ENCODE results near the gene CACNA1S. TPM values are rescaled to one million over a fixed set of nuclear protein-coding genes. Genes with fewer than 3 reads are reported as not detected.

Gene CACNA1S
- total and polyA plus RNA-seq, 2 of the 4 experiments (the other 2 are of a cell fraction), result not detected

DNA sequence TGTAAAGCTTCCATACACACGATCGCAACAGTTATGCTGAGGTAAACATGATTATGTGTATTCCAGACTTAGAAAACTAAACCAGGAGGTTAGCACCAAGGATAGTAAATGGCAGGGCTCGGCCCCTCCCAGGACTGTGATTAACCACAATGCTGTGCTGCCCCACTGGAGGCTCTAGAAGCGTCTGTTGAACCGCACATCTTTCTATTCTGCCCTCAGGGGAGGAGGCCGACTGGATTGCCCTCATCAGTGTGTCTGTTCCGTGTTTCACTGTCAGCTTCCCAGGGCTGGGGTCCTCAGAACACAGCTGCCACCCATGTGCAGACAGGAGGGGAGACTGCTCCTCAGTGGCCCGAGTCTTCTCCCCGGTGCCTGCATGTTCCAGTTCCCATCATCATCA, 27.5 kb upstream of the CACNA1S start:
- Histone ChIP-seq H4K20me1 (ENCODE audit: insufficient read depth, low read length) (peaks cover 30% of the 10 kb centered on the region), H2BK15ac (ENCODE audit: low read depth, low read length) (no peak overlapping the region), H3K27ac (ENCODE audit: insufficient read depth, low read length) (no peak overlapping the region), H3K4ac (ENCODE audit: low read depth, low read length) (no peak overlapping the region), H3K9ac (ENCODE audit: low read depth, low read length) (no peak overlapping the region), H3K9me1 (ENCODE audit: insufficient read depth, low read length) (peaks cover 22% of the 10 kb centered on the region), H3K9me3 (ENCODE audit: control insufficient read depth, insufficient read depth, low read length) (no peaks in the 10 kb centered on the region), H2AFZ (replicated peaks; ENCODE audit: low read length, poor library complexity) (no peak overlapping the region), H2AK9ac (replicated peaks; ENCODE audit: low read depth, low read length, poor library complexity) (no peak overlapping the region), H2AK5ac (ENCODE audit: low read depth, low read length) (no peak overlapping the region), H3K23ac (ENCODE audit: low read depth, low read length) (no peak overlapping the region), H3K14ac (replicated peaks; ENCODE audit: low read depth, low read length) (no peak overlapping the region), H3K79me1 (ENCODE audit: low read depth in 1 of 2, low read length in 2 of 2) (peaks cover 0 to 18% of the 10 kb centered on the region in 2 experiments; a peak in 2 of 4 replicates), H3K36me3 (ENCODE audit: control insufficient read depth, insufficient read depth, low read length) (peaks cover 62% of the 10 kb centered on the region), H3K27me3 (ENCODE audit: control insufficient read depth, insufficient read depth, low read length) (no peaks in the 10 kb centered on the region), H4K8ac (ENCODE audit: low read depth in 2 of 2, low read length in 2 of 2) (no peak overlapping the region), H2BK120ac (ENCODE audit: low read depth, low read length) (no peak overlapping the region), H3K4me2 (ENCODE audit: low read depth, low read length) (no peak overlapping the region), H2BK5ac (ENCODE audit: low read depth, low read length, poor library complexity, severe bottlenecking) (no peak overlapping the region), H3K4me3 (ENCODE audit: insufficient read depth, low read depth, low read length) (no peak overlapping the region), H3K4me1 (ENCODE audit: control insufficient read depth, insufficient read depth, low read length) (peaks cover 13% of the 10 kb centered on the region), H4K5ac (ENCODE audit: low read depth, low read length) (no peak overlapping the region), H2BK20ac (ENCODE audit: low read depth, low read length) (no peak overlapping the region), H3K18ac (ENCODE audit: low read depth, low read length) (no peak overlapping the region), H4K91ac (ENCODE audit: insufficient read depth, low read depth, low read length) (no peak overlapping the region), H3K56ac (ENCODE audit: extremely low read depth, insufficient read depth, low read length) (no peak overlapping the region)
- 100% methylated on average over 2 of the region's 9 CpGs; no CpG with 5 or more reads in 1 of the 2 experiments for WGBS, 2 experiments (ENCODE audit: extremely low coverage in 2 of 2, insufficient read length in 1 of 2)
- in situ Hi-C loops (cut with MboI; ENCODE audit: low sequenced_read_pairs), result no loop called here
- ATAC-seq (ENCODE audit: low read depth) (no peak), DNase-seq (no peak)
- BruUV-seq (replicated peaks), result no TSS peak
- CTCF ChIA-PET, result no interaction called here
- intact Hi-C loops (cut with micrococcal nuclease), result no loop called here
- TF ChIP-seq USF2 (IDR thresholded peaks at IDR 0.05; ENCODE audit: low read depth, low read length), result no peak
- POLR2A ChIA-PET (ENCODE audit: unreplicated experiment), result no interaction called here
- dilution Hi-C loops (cut with HindIII; ENCODE audit: low sequenced_read_pairs, unreplicated experiment), result no loop called here

Measured in IMR-90 (cell line).